OCI-LY7 (cell line): ENCODE measurements around the gene IKZF1. TPM values are rescaled to one million over a fixed set of nuclear protein-coding genes. Genes with fewer than 3 reads are reported as not detected.

Experiments used
- BruUV-seq: library from RNA; stranded (reverse); fragments of 400-500 nt; replicated peaks from 2 replicates; lab custom pipeline; 2021; lab: Mats Ljungman, UMichigan
- CTCF ChIA-PET: fragments of 300-600 bp; sonication (Branson Sonifier 250); formaldehyde crosslinking; loops from one replicate; lab custom pipeline; 2022; ENCODE audit warnings: antibody characterized with exemption; ENCODE audit not compliant: unreplicated experiment; lab: Charles Lee
- POLR2A ChIA-PET: fragments of 300-600 bp; sonication (Branson Sonifier 250); formaldehyde crosslinking; loops from one replicate; lab custom pipeline; 2022; ENCODE audit warnings: antibody characterized with exemption; lab: Charles Lee
- DNase-seq: peaks from one replicate; pipeline ENCODE4 v3.0.0-alpha.2; 2015; ENCODE audit warnings: low spot score
- H2AFZ ChIP-seq: fragments of 200-600 bp; sonication (generic), shearing (Covaris generic); 2 replicates; pipeline ENCODE4 v1.6.1; 2014; ENCODE audit warnings: mild to moderate bottlenecking, antibody characterized with exemption, low read length, moderate library complexity
- H3K27ac ChIP-seq: fragments of 200-600 bp; sonication (generic); 2 replicates; pipeline ENCODE4 v1.5.1; 2014; ENCODE audit warnings: mixed run types, low read depth, mild to moderate bottlenecking, moderate library complexity, low read length, inconsistent platforms; ENCODE audit not compliant: poor library complexity, severe bottlenecking
- H3K36me3 ChIP-seq: fragments of 200-600 bp; sonication (generic); 2 replicates; pipeline ENCODE4 v1.6.1; 2014; ENCODE audit warnings: mild to moderate bottlenecking, antibody characterized with exemption, low read length, moderate library complexity, mixed read lengths; ENCODE audit not compliant: insufficient read depth
- H3K4me1 ChIP-seq: fragments of 200-600 bp; sonication (generic); 2 replicates; pipeline ENCODE4 v1.5.1; 2014; ENCODE audit warnings: mild to moderate bottlenecking, low read length; ENCODE audit not compliant: insufficient read depth, poor library complexity, severe bottlenecking
- H3K4me2 ChIP-seq: fragments of 200-600 bp; sonication (generic); 2 replicates; pipeline ENCODE4 v1.6.1; 2014; ENCODE audit warnings: mild to moderate bottlenecking, low read length
- H3K4me3 ChIP-seq: fragments of 200-600 bp; sonication (generic); 2 replicates; pipeline ENCODE4 v1.5.1; 2014; ENCODE audit warnings: mild to moderate bottlenecking, low read depth, low read length; ENCODE audit not compliant: poor library complexity, severe bottlenecking
- H3K79me2 ChIP-seq: fragments of 200-600 bp; sonication (generic); 2 replicates; pipeline ENCODE4 v1.6.1; 2016; ENCODE audit warnings: low read depth, mild to moderate bottlenecking, low read length, moderate library complexity, mixed read lengths; ENCODE audit not compliant: insufficient read depth
- H3K9me2 ChIP-seq: fragments of 200-600 bp; sonication (generic); 2 replicates; pipeline ENCODE4 v1.6.1; 2016; ENCODE audit warnings: mild to moderate bottlenecking, low read length, mixed read lengths; ENCODE audit not compliant: insufficient read depth
- H3K9me3 ChIP-seq: fragments of 200-600 bp; sonication (generic); 2 replicates; pipeline ENCODE4 v1.6.1; 2014; ENCODE audit warnings: mild to moderate bottlenecking, mixed run types, low read length, mixed read lengths
- H4K20me1 ChIP-seq: fragments of 200-600 bp; sonication (generic); 2 replicates; pipeline ENCODE4 v1.6.1; 2014; ENCODE audit warnings: mild to moderate bottlenecking, antibody characterized with exemption, low read length, moderate library complexity, mixed read lengths; ENCODE audit not compliant: insufficient read depth
- EZH2phosphoT487 ChIP-seq: fragments of 200-600 bp; sonication (generic); IDR thresholded peaks from 2 replicates; pipeline ENCODE4 v1.6.1; 2018; ENCODE audit warnings: low read depth, borderline replicate concordance, mild to moderate bottlenecking, mixed run types, antibody characterized with exemption, low read length, moderate library complexity, mixed read lengths
- intact Hi-C: fragments of 100-400 bp; cut with micrococcal nuclease; formaldehyde crosslinking; loops from one replicate; pipeline ENCODE4 v1.10.0; 2022; ENCODE audit not compliant: unreplicated experiment
- total RNA-seq, 2 experiments: library from RNA; depleted of rRNA in 1 of 2; stranded (reverse); fragments of >200 nt in 1 of 2; shearing (Covaris generic) in 1 of 2; gene quantifications; 2 replicates each; pipeline ENCODE4 v1.2.3, GENCODE V29; 2014 to 2022
- TF ChIP-seq, protein P1 (sequence below): fragments of 200-600 bp; sonication (generic); conservative IDR thresholded peaks from 2 replicates; pipeline ENCODE4 v1.5.1; 2014; ENCODE audit warnings: mild to moderate bottlenecking, antibody characterized with exemption, low read length, moderate library complexity, mixed read lengths

Gene IKZF1
- total RNA-seq, 2 experiments from 2014 or later: 108 to 161 TPM

DNA sequence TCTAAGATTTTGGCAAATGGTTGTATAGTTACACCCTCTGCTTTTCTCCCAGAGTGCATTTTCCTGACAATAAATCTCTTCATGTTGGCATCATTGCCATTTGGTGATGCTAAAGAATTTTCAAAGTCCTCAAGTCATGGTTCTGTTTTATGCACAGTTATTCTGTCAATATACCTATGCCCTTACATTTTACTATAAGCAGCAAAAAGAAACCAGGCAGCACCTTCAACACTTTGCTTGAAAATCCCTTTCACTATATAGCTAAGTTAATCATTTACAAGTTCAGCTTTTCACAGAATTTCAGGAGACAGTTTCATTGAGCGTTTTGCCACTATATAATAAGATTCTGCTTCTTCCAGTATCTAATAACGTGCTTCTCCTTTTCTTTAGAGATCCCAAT lies 123.0 kb downstream of the IKZF1 start:
- H3K4me3 ChIP-seq: no peak overlapping the region
- ChIA-PET CTCF (no interaction called here), POLR2A (interaction anchor here (0.6 to 1.7 kb wide), 10 partner anchors 9 to 318 kb away, joined by 3 to 5 read pairs (median 4); no protein-coding TSS in a partner anchor)
- H2AFZ ChIP-seq: no peak overlapping the region
- BruUV-seq: no TSS peak
- H3K36me3 ChIP-seq: no peaks in the 10 kb centered on the region
- H3K4me1 ChIP-seq: no peaks in the 10 kb centered on the region
- H3K79me2 ChIP-seq: no peaks in the 10 kb centered on the region
- no peaks in the 10 kb centered on the region for H3K9me3 ChIP-seq
- no peak overlapping the region for H3K4me2 ChIP-seq
- intact Hi-C loops: no loop called here
- TF ChIP-seq, protein P1, sequence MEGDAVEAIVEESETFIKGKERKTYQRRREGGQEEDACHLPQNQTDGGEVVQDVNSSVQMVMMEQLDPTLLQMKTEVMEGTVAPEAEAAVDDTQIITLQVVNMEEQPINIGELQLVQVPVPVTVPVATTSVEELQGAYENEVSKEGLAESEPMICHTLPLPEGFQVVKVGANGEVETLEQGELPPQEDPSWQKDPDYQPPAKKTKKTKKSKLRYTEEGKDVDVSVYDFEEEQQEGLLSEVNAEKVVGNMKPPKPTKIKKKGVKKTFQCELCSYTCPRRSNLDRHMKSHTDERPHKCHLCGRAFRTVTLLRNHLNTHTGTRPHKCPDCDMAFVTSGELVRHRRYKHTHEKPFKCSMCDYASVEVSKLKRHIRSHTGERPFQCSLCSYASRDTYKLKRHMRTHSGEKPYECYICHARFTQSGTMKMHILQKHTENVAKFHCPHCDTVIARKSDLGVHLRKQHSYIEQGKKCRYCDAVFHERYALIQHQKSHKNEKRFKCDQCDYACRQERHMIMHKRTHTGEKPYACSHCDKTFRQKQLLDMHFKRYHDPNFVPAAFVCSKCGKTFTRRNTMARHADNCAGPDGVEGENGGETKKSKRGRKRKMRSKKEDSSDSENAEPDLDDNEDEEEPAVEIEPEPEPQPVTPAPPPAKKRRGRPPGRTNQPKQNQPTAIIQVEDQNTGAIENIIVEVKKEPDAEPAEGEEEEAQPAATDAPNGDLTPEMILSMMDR: no peak
- no peak for TF ChIP-seq EZH2phosphoT487
- H3K27ac ChIP-seq: no peak overlapping the region
- no peaks in the 10 kb centered on the region for H4K20me1 ChIP-seq
- no peaks in the 10 kb centered on the region for H3K9me2 ChIP-seq
- no peak for DNase-seq

DNA sequence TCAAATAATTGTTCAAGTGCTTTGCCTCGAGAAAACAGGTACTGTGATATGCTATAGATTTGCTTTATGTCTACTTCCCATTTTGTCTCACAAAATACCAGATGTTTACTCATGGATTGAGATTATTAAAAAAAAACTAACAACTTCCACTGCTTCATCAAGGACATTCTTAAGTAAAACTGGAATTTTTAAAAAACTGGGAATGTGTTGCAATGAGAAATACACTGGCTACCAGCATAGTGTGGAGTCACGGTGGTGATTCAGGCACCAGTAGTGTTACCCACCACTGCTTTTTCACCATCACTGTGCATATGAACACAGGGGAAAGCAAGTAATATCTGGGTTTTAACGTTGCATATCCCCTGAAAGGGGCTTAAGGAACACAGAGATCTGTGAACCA lies 124.4 kb downstream of the IKZF1 start:
- DNase-seq: no peak
- Histone ChIP-seq H3K36me3 (no peaks in the 10 kb centered on the region), H3K79me2 (no peaks in the 10 kb centered on the region), H3K4me3 (no peak overlapping the region), H3K9me3 (no peaks in the 10 kb centered on the region), H3K27ac (no peak overlapping the region), H4K20me1 (no peaks in the 10 kb centered on the region), H3K4me2 (no peak overlapping the region), H2AFZ (no peak overlapping the region), H3K9me2 (no peaks in the 10 kb centered on the region), H3K4me1 (no peaks in the 10 kb centered on the region)
- intact Hi-C loops: no loop called here
- CTCF ChIA-PET: no interaction called here
- no TSS peak for BruUV-seq
- POLR2A ChIA-PET: interaction anchor here (0.7 to 1.7 kb wide), 4 partner anchors 11 to 319 kb away, joined by 3 to 4 read pairs (median 4); partner anchors contain the start of gene FIGNL1
- TF ChIP-seq EZH2phosphoT487: no peak
- TF ChIP-seq, protein P1: no peak

DNA sequence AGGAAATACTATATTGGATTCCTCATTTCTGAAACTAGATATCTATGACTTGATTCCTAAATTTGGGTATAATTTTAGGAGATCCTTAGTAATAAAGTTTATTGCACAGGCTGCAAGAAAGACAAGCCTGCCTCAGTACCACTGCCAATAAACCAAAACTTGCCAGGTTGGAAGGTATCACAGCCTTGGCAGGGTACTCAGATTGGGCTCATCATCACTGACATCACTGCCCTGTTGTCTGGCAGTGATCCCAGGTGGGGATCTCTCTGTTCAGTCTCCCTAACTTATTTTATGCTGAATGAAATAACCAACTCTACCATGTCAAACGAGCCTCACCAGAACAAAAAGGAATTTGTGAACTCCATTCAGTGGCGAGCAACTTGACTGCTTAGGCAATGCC lies 126.8 kb downstream of the IKZF1 start:
- H3K9me3 ChIP-seq: no peaks in the 10 kb centered on the region
- H3K4me2 ChIP-seq: no peak overlapping the region
- intact Hi-C loops: no loop called here
- no peak overlapping the region for H3K4me3 ChIP-seq
- no peaks in the 10 kb centered on the region for H3K79me2 ChIP-seq
- H3K36me3 ChIP-seq: no peaks in the 10 kb centered on the region
- no peaks in the 10 kb centered on the region for H3K4me1 ChIP-seq
- no peak overlapping the region for H2AFZ ChIP-seq
- no peaks in the 10 kb centered on the region for H3K9me2 ChIP-seq
- ChIA-PET CTCF (no interaction called here), POLR2A (interaction anchor here (0.5 to 1.4 kb wide), 3 partner anchors 8 to 31 kb away, joined by 3 to 8 read pairs (median 3); no protein-coding TSS in a partner anchor)
- DNase-seq: no peak
- H3K27ac ChIP-seq: no peak overlapping the region
- no peaks in the 10 kb centered on the region for H4K20me1 ChIP-seq
- no TSS peak for BruUV-seq
- no peak for TF ChIP-seq EZH2phosphoT487
- TF ChIP-seq, protein P1: no peak
